Ovary (tissue), 9 donors: ENCODE results near the gene DPH6. TPM values are rescaled to one million over a fixed set of nuclear protein-coding genes. Genes with fewer than 3 reads are reported as not detected.

Experiments
- DNase-seq, 5 donors: peaks; one replicate each; pipeline ENCODE4 v3.0.0-alpha.2; 2019 to 2020
- H3K27ac ChIP-seq, 2 donors: fragments of 200-600 bp; one replicate each; pipeline versions ENCODE4 v1.5.1 to v1.8.0; 2019 to 2022
- H3K27me3 ChIP-seq: fragments of 200-600 bp; one replicate; pipeline ENCODE4 v1.8.0; 2022
- H3K36me3 ChIP-seq: fragments of 200-600 bp; sonication (generic); one replicate; pipeline ENCODE4 v1.5.1; 2019
- H3K4me1 ChIP-seq: one replicate; pipeline ENCODE4 v1.8.1; 2013; ENCODE audit warnings: mild to moderate bottlenecking, moderate library complexity; ENCODE audit not compliant: insufficient read depth
- H3K4me3 ChIP-seq: fragments of 200-600 bp; sonication (generic); one replicate; pipeline ENCODE4 v1.5.1; 2017
- H3K9me3 ChIP-seq, 2 donors: fragments of 200-600 bp in 1 of 2; sonication (generic) in 1 of 2; one replicate each; pipeline versions ENCODE4 v1.5.1 to v1.8.1; 2013 to 2019; ENCODE audit warnings: mild to moderate bottlenecking in 1 of 2, moderate library complexity in 1 of 2
- EP300 ChIP-seq: sonication (generic); formaldehyde crosslinking; IDR thresholded peaks from one replicate; pipeline ENCODE4 v1.6.1; 2017; ENCODE audit warnings: antibody characterized with exemption
- POLR2A ChIP-seq: fragments of 450-650 bp; IDR thresholded peaks from one replicate; pipeline ENCODE4 v1.6.1; 2017; ENCODE audit warnings: antibody characterized with exemption, mild to moderate bottlenecking, moderate library complexity
- WGBS, 3 donors: extraction: QIAGEN DNeasy Blood & Tissue Kit in 1 of 3; methylation state at CpG; one replicate each; pipeline versions ENCODE4 v1.1.5 to v1.1.7; 2013 to 2017; 5-methylcytosine and 5-hydroxymethylcytosine counted together
- intact Hi-C, 4 donors: fragments of 100-400 bp; cut with DNase I; formaldehyde crosslinking; loops; one replicate each; pipeline versions ENCODE4 v1.11.0 to v1.15.1; 2022 to 2023
- polyA plus RNA-seq, 2 donors: library from polyadenylated mRNA; stranded (reverse); fragments of 200-250 nt in 1 of 2; fragments of 350-450 nt in 1 of 2; fragmentation: Illumina TruSeq in 1 of 2; extraction: RNeasy Lipid Tissue Mini Kit (QIAGEN cat#74804) in 1 of 2; gene quantifications; one replicate each; pipeline ENCODE4 v1.2.3, GENCODE V29; 2013 to 2014
- total RNA-seq, 7 donors: library from RNA; depleted of rRNA in 2 of 7; stranded (reverse); fragments of >200 nt in 2 of 7; fragmentation: NEBNext Ultra II Directional in 3 of 7; extraction: Animal tissue kit (Norgen Biotek cat#: 25700) in 3 of 7; gene quantifications; one replicate each; pipeline versions ENCODE4 v1.1.0 to v1.2.4, GENCODE V29; 2016 to 2023
- TF ChIP-seq, protein P1 (sequence below), 3 donors: fragments of 450-650 bp in 2 of 3; fragments of 200-600 bp in 1 of 3; IDR thresholded peaks; one replicate each; pipeline versions ENCODE4 v1.5.1 to v1.8.0; 2016 to 2022; ENCODE audit warnings: antibody characterized with exemption in 3 of 3, mild to moderate bottlenecking in 1 of 3
- donor health status: DM: no; HTN: no; CAD: no; lungs with moderate emphysema.
- donor health status: DM: no; HTN: no; CAD: no.
- donor health status: Bipolar disorder and iron deficiency.
- donor health status: DM: yes; HTN: yes; CAD: no.
- donor health status: DM: no; HTN: no; CAD: no.
- donor health status: DM: yes; HTN: yes; CAD: no.

The DPH6 gene
- total and polyA plus RNA-seq, 9 donors = 9.7 to 32.1 (median 24.2) TPM

DNA sequence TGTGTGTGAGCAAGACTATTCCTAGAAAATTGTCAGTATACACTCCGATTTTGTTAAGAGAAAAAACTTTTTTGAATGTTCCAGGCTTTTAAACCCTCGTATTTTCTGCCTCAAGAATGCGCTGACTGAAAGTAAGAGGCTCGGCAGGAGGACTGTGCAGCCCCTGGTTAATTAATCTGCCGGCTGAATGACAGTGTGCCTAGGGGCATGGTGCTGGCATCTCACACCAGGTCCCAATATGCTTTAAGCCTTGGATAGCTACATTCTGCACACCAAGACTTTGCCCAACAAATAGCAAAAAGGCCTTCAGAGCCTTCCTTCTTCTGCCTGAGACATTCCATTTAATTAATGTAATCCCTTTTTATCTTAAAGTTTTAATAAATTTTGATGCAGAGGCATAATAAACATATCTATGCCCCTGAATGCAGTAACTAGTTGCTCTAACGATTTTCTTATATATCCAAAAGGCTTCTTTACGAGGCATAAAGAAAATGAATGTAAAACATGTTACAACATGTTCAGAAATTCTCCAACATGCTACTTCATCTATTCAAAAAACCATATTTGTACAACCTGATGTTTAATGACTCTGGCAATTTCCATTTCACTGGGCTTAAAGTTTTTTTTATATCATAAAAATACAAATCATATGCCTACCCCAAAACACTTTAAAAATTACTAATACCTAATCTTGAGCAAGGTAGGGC lies 37.9 kb downstream of the DPH6 start:
- Histone ChIP-seq H3K27me3 (no peaks in the 10 kb centered on the region), H3K9me3 (no peaks in the 10 kb centered on the region), H3K4me1 (peaks cover 2% of the 10 kb centered on the region), H3K36me3 (no peaks in the 10 kb centered on the region), H3K27ac (no peak overlapping the region), H3K4me3 (no peak overlapping the region)
- 94 to 95% (median 94%) methylated on average over 7 of the region's 7 CpGs for WGBS, 3 donors
- intact Hi-C loops = no loop called here
- TF ChIP-seq, protein P1, sequence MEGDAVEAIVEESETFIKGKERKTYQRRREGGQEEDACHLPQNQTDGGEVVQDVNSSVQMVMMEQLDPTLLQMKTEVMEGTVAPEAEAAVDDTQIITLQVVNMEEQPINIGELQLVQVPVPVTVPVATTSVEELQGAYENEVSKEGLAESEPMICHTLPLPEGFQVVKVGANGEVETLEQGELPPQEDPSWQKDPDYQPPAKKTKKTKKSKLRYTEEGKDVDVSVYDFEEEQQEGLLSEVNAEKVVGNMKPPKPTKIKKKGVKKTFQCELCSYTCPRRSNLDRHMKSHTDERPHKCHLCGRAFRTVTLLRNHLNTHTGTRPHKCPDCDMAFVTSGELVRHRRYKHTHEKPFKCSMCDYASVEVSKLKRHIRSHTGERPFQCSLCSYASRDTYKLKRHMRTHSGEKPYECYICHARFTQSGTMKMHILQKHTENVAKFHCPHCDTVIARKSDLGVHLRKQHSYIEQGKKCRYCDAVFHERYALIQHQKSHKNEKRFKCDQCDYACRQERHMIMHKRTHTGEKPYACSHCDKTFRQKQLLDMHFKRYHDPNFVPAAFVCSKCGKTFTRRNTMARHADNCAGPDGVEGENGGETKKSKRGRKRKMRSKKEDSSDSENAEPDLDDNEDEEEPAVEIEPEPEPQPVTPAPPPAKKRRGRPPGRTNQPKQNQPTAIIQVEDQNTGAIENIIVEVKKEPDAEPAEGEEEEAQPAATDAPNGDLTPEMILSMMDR (IDR thresholded peaks at IDR 0.05) = no peak
- TF ChIP-seq EP300 (no peak), POLR2A (no peak)
- no peak for DNase-seq

DNA sequence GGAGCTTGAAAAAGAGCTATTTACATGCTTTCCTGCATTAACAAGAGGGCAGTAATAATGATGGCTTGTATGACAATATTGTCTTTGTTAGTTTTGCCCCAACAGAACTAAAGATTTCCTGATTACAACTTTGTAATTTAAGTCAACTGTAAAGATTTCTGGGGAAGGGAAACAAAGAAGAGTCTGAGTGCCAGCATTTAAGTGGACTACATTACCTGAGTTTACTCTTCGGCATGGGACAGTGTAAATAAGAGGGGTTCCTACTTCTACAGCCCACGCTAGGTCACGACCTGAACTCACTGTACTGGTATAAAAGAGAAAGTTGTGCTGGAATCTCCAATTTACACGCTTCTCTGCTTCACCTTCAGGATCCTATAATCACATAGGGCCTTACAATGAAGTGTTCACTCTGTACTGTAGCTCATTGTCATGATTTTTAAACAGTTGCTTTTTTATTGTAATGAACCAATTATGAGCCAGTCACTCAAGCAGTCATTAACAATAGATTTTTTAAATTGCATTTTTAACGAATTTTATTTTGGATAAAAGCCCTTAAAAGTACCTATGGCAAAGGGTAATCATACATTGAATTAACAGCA lies 39.6 kb downstream of the DPH6 start:
- intact Hi-C loops = no loop called here
- no peak overlapping the region for H3K27ac ChIP-seq
- H3K36me3 ChIP-seq = no peaks in the 10 kb centered on the region
- H3K4me3 ChIP-seq = no peak overlapping the region
- H3K9me3 ChIP-seq = no peaks in the 10 kb centered on the region
- TF ChIP-seq EP300 = no peak
- TF ChIP-seq, protein P1 (IDR thresholded peaks at IDR 0.05) = no peak
- TF ChIP-seq POLR2A = no peak
- H3K4me1 ChIP-seq = peaks cover 2% of the 10 kb centered on the region
- no peak for DNase-seq
- H3K27me3 ChIP-seq = no peaks in the 10 kb centered on the region
- WGBS, 3 donors = 68 to 78% (median 71%) methylated on average over 5 of the region's 5 CpGs

DNA sequence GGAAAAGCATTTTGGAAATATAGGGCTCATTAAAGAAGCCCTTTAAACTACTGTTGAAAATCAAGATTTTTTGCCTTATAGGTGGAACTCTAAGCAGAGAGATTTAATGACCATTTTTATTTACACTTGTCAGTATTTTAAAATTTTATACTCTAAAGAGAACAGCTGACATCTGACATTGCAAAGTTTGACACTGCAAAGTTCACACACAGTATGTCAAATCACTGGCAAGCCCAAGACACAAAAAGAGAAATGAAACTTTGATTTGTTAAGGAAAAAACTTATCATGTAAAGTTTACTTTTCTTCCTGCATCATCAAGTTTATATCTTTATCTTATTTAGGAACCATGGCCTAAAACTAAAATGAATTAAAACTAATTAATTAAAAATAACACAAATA lies 40.2 kb downstream of the DPH6 start:
- Histone ChIP-seq H3K27ac (no peak overlapping the region), H3K9me3 (no peaks in the 10 kb centered on the region), H3K4me3 (no peak overlapping the region), H3K4me1 (peaks cover 2% of the 10 kb centered on the region), H3K36me3 (no peaks in the 10 kb centered on the region), H3K27me3 (no peaks in the 10 kb centered on the region)
- DNase-seq = no peak
- intact Hi-C loops = no loop called here
- TF ChIP-seq, protein P1 (IDR thresholded peaks at IDR 0.05) = no peak
- TF ChIP-seq POLR2A = no peak
- no peak for TF ChIP-seq EP300

DNA sequence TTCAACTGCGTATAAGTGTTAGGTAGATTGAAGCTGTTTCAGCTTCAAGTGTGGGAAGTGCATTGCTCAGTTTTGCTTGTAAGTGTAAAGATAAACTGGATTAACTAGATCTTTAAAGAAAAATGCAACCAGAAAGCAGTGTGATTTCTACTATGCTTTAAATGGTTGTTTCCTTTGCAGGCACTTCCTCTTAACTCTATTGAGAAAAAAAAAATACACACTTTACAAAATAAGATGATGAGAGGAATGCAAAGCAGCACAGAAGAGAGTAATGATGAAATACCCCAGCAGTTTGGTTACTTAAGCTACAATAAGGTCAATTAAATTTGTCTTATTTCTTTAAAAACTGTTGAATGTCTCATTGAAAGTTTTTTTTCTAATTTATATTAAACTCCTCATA lies 40.8 kb downstream of the DPH6 start:
- Histone ChIP-seq H3K4me3 (no peak overlapping the region), H3K27ac (no peak overlapping the region), H3K9me3 (no peaks in the 10 kb centered on the region), H3K36me3 (no peaks in the 10 kb centered on the region), H3K4me1 (peaks cover 2% of the 10 kb centered on the region), H3K27me3 (no peaks in the 10 kb centered on the region)
- TF ChIP-seq POLR2A (no peak), EP300 (no peak)
- TF ChIP-seq, protein P1 (IDR thresholded peaks at IDR 0.05) = no peak
- intact Hi-C loops = no loop called here
- 73 to 88% (median 81%) methylated on average over 1 of the region's 1 CpG for WGBS, 3 donors
- no peak for DNase-seq
